H9 (cell line): ENCODE data around the gene RBM42. TPM values are rescaled to one million over a fixed set of nuclear protein-coding genes. Genes with fewer than 3 reads are reported as not detected.

Source experiments
- DNase-seq: peaks from one replicate; pipeline ENCODE4 v3.0.0-alpha.2; 2017
- H2AFZ ChIP-seq: one replicate; pipeline ENCODE4 v1.6.1; 2013; ENCODE audit warnings: mild to moderate bottlenecking, low read length, control low read depth, moderate library complexity
- H2AK5ac ChIP-seq: 2 replicates; pipeline ENCODE4 v1.6.1; 2013; ENCODE audit warnings: low read length, control low read depth, mixed read lengths; ENCODE audit not compliant: insufficient read length
- H2BK120ac ChIP-seq: one replicate; pipeline ENCODE4 v1.6.1; 2013; ENCODE audit warnings: low read depth, mild to moderate bottlenecking, low read length, control low read depth, inconsistent platforms; ENCODE audit not compliant: poor library complexity, severe bottlenecking
- H2BK12ac ChIP-seq: 2 replicates; pipeline ENCODE4 v1.6.1; 2013; ENCODE audit warnings: low read length, control low read depth, mixed read lengths, low read depth; ENCODE audit not compliant: insufficient read length
- H2BK15ac ChIP-seq: 2 replicates; pipeline ENCODE4 v1.6.1; 2013; ENCODE audit warnings: low read depth, low read length, control low read depth
- H2BK20ac ChIP-seq: one replicate; pipeline ENCODE4 v1.6.1; 2013; ENCODE audit warnings: low read depth, mild to moderate bottlenecking, low read length, control low read depth, inconsistent platforms; ENCODE audit not compliant: poor library complexity, severe bottlenecking
- H2BK5ac ChIP-seq: 2 replicates; pipeline ENCODE4 v1.6.1; 2013; ENCODE audit warnings: low read length, control low read depth, mixed read lengths; ENCODE audit not compliant: insufficient read length
- H3K14ac ChIP-seq: 2 replicates; pipeline ENCODE4 v1.6.1; 2013; ENCODE audit warnings: low read length, control low read depth; ENCODE audit not compliant: insufficient read depth
- H3K18ac ChIP-seq: 2 replicates; pipeline ENCODE4 v1.6.1; 2013; ENCODE audit warnings: low read depth, mild to moderate bottlenecking, mixed read lengths, low read length, control low read depth; ENCODE audit not compliant: insufficient read length
- H3K23ac ChIP-seq: 2 replicates; pipeline ENCODE4 v1.6.1; 2013; ENCODE audit warnings: low read length, control low read depth, mixed read lengths, low read depth; ENCODE audit not compliant: insufficient read length
- H3K23me2 ChIP-seq: 2 replicates; pipeline ENCODE4 v1.6.1; 2013; ENCODE audit warnings: low read depth, mild to moderate bottlenecking, mixed read lengths, low read length, control low read depth; ENCODE audit not compliant: insufficient read length, poor library complexity, severe bottlenecking
- H3K27ac ChIP-seq: 2 replicates; pipeline ENCODE4 v1.5.1; 2013; ENCODE audit warnings: low read length, control low read depth, mixed read lengths, low read depth; ENCODE audit not compliant: insufficient read length
- H3K27me3 ChIP-seq: 2 replicates; pipeline ENCODE4 v1.6.1; 2013; ENCODE audit warnings: low read length, control low read depth, inconsistent platforms; ENCODE audit not compliant: insufficient read depth
- H3K4ac ChIP-seq: 2 replicates; pipeline ENCODE4 v1.6.1; 2013; ENCODE audit warnings: low read depth, mild to moderate bottlenecking, control low read depth, inconsistent platforms, low read length, moderate library complexity
- H3K4me1 ChIP-seq: 2 replicates; pipeline ENCODE4 v1.6.1; 2013; ENCODE audit warnings: low read length, control low read depth, inconsistent platforms; ENCODE audit not compliant: insufficient read depth
- H3K4me2 ChIP-seq: 2 replicates; pipeline ENCODE4 v1.6.1; 2013; ENCODE audit warnings: low read length, control low read depth, mixed read lengths; ENCODE audit not compliant: insufficient read length, insufficient read depth
- H3K56ac ChIP-seq: 2 replicates; pipeline ENCODE4 v1.6.1; 2013; ENCODE audit warnings: low read depth, mild to moderate bottlenecking, mixed read lengths, low read length, control low read depth; ENCODE audit not compliant: insufficient read length
- H3K79me1 ChIP-seq: 2 replicates; pipeline ENCODE4 v1.6.1; 2013; ENCODE audit warnings: low read depth, mild to moderate bottlenecking, moderate library complexity, low read length, control low read depth, inconsistent platforms; ENCODE audit not compliant: insufficient read depth, poor library complexity, severe bottlenecking
- H3K79me2 ChIP-seq: 2 replicates; pipeline ENCODE4 v1.6.1; 2013; ENCODE audit warnings: low read length, control low read depth, inconsistent platforms; ENCODE audit not compliant: insufficient read depth
- H3K9ac ChIP-seq: 2 replicates; pipeline ENCODE4 v1.6.1; 2013; ENCODE audit warnings: low read length, control low read depth, mixed read lengths; ENCODE audit not compliant: insufficient read length; ENCODE audit errors: extremely low read depth
- H3K9me3 ChIP-seq: one replicate; pipeline ENCODE4 v1.6.1; 2013; ENCODE audit warnings: low read depth, low read length, inconsistent platforms; ENCODE audit not compliant: control insufficient read depth
- H3T11ph ChIP-seq: one replicate; pipeline ENCODE4 v1.6.1; 2013; ENCODE audit warnings: mild to moderate bottlenecking, low read length, control low read depth, inconsistent platforms
- H4K20me1 ChIP-seq: one replicate; pipeline ENCODE4 v1.6.1; 2013; ENCODE audit not compliant: control insufficient read depth, insufficient read length, insufficient read depth
- H4K5ac ChIP-seq: 2 replicates; pipeline ENCODE4 v1.6.1; 2013; ENCODE audit warnings: low read depth, mild to moderate bottlenecking, mixed read lengths, low read length, control low read depth; ENCODE audit not compliant: insufficient read length
- H4K8ac ChIP-seq: replicated peaks from 2 replicates; pipeline ENCODE4 v1.6.1; 2013; ENCODE audit warnings: low read length, control low read depth, mixed read lengths, low read depth; ENCODE audit not compliant: insufficient read length
- H4K91ac ChIP-seq: 2 replicates; pipeline ENCODE4 v1.6.1; 2013; ENCODE audit warnings: low read depth, mild to moderate bottlenecking, moderate library complexity, mixed read lengths, low read length, control low read depth; ENCODE audit not compliant: insufficient read length
- H3K27ac Mint-ChIP-seq, 3 experiments: 2 replicates in 2 of 3; 3 replicates in 1 of 3; pipeline ENCODE4 v1.8.0; 2020 to 2021; ENCODE audit warnings: mixed read lengths in 3 of 3, mild to moderate bottlenecking in 1 of 3, moderate library complexity in 1 of 3
- H3K27me3 Mint-ChIP-seq: 2 replicates; pipeline ENCODE4 v1.8.0; 2021; ENCODE audit warnings: low read depth, mild to moderate bottlenecking, moderate library complexity, mixed read lengths
- H3K36me3 Mint-ChIP-seq, 3 experiments: 2 replicates in 2 of 3; 3 replicates in 1 of 3; pipeline ENCODE4 v1.8.0; 2020 to 2021; ENCODE audit warnings: low read depth in 3 of 3, mixed read lengths in 3 of 3; ENCODE audit not compliant: insufficient read depth in 1 of 3
- H3K4me1 Mint-ChIP-seq, 2 experiments: 2 replicates each; pipeline ENCODE4 v1.8.0; 2020; ENCODE audit warnings: mixed read lengths in 2 of 2
- H3K4me3 Mint-ChIP-seq, 2 experiments: 2 replicates in 1 of 2; 3 replicates in 1 of 2; pipeline ENCODE4 v1.8.0; 2020 to 2021; ENCODE audit warnings: mild to moderate bottlenecking in 2 of 2, mixed read lengths in 2 of 2, moderate library complexity in 1 of 2
- H3K9me3 Mint-ChIP-seq, 2 experiments: 2 replicates in 1 of 2; 3 replicates in 1 of 2; pipeline ENCODE4 v1.8.0; 2020; ENCODE audit warnings: mild to moderate bottlenecking in 2 of 2, mixed read lengths in 2 of 2, moderate library complexity in 1 of 2
- WGBS: extraction: QIAGEN DNeasy Blood & Tissue Kit; methylation state at CpG from one replicate; pipeline ENCODE4 v1.1.7; 2013; ENCODE audit warnings: missing lambda C conversion rate, low lambda C conversion rate, mixed read lengths; ENCODE audit not compliant: insufficient read length; ENCODE audit errors: extremely low coverage; 5-methylcytosine and 5-hydroxymethylcytosine counted together
- total RNA-seq: library from RNA; stranded (reverse); gene quantifications from 2 replicates; pipeline ENCODE4 v1.2.1, GENCODE V29; 2021
- TF ChIP-seq, protein P1 (sequence below): fragments of 200-600 bp; sonication (generic); conservative IDR thresholded peaks from 3 replicates; pipeline ENCODE4 v1.8.0; 2021; ENCODE audit warnings: antibody characterized with exemption, mild to moderate bottlenecking

Gene RBM42
- total RNA-seq, 1 experiment from 2014 or later = 83.3 TPM

DNA sequence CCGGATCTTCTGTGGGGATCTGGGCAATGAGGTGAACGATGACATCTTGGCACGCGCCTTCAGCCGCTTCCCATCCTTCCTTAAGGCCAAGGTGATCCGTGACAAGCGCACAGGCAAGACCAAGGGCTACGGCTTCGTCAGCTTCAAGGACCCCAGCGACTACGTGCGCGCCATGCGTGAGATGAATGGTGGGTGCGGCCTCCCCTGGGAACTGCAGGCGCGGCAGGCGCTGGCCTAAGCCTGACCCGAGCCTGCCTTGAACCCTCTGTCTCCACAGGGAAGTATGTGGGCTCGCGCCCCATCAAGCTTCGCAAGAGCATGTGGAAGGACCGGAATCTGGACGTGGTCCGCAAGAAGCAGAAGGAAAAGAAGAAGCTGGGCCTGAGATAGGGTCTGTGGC lies 8.3 kb downstream of the RBM42 start:
- no peaks in the 10 kb centered on the region for H3K9me3 ChIP-seq
- H4K8ac ChIP-seq = no peak overlapping the region
- peaks cover 19 to 54% (median 42%) of the 10 kb centered on the region in 3 experiments for H3K36me3 Mint-ChIP-seq
- no peak overlapping the region for H2BK120ac ChIP-seq
- H3K9ac ChIP-seq = no peak overlapping the region
- H2BK20ac ChIP-seq = no peak overlapping the region
- peaks cover 6% of the 10 kb centered on the region; the same call in 1 of the 2 replicates for H3K4me1 ChIP-seq
- H3K27ac Mint-ChIP-seq = peak overlapping the region in 1 of 3 experiments; percentile 40; a peak in 1 of 7 replicates
- H3K9me3 Mint-ChIP-seq = no peaks in the 10 kb centered on the region
- peaks cover 22% of the 10 kb centered on the region in 2 experiments for H3K4me1 Mint-ChIP-seq
- no peaks in the 10 kb centered on the region for H3K27me3 ChIP-seq
- H2BK5ac ChIP-seq = no peak overlapping the region
- no peak overlapping the region for H2BK15ac ChIP-seq
- no peak overlapping the region for H2BK12ac ChIP-seq
- no peak overlapping the region for H3T11ph ChIP-seq
- H4K20me1 ChIP-seq = no peaks in the 10 kb centered on the region
- H3K4me2 ChIP-seq = no peak overlapping the region
- H3K4me3 Mint-ChIP-seq = no peak overlapping the region
- no peaks in the 10 kb centered on the region for H3K79me1 ChIP-seq
- no peak overlapping the region for H4K5ac ChIP-seq
- no peak overlapping the region for H3K4ac ChIP-seq
- no CpG with 5 or more reads among the region's 25 CpGs for WGBS
- no peak overlapping the region for H3K27ac ChIP-seq
- no peak overlapping the region for H3K56ac ChIP-seq
- H3K23me2 ChIP-seq = no peaks in the 10 kb centered on the region
- no peaks in the 10 kb centered on the region for H3K27me3 Mint-ChIP-seq
- H3K14ac ChIP-seq = no peak overlapping the region
- TF ChIP-seq, protein P1, sequence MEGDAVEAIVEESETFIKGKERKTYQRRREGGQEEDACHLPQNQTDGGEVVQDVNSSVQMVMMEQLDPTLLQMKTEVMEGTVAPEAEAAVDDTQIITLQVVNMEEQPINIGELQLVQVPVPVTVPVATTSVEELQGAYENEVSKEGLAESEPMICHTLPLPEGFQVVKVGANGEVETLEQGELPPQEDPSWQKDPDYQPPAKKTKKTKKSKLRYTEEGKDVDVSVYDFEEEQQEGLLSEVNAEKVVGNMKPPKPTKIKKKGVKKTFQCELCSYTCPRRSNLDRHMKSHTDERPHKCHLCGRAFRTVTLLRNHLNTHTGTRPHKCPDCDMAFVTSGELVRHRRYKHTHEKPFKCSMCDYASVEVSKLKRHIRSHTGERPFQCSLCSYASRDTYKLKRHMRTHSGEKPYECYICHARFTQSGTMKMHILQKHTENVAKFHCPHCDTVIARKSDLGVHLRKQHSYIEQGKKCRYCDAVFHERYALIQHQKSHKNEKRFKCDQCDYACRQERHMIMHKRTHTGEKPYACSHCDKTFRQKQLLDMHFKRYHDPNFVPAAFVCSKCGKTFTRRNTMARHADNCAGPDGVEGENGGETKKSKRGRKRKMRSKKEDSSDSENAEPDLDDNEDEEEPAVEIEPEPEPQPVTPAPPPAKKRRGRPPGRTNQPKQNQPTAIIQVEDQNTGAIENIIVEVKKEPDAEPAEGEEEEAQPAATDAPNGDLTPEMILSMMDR = no peak
- H3K18ac ChIP-seq = no peak overlapping the region
- H2AK5ac ChIP-seq = no peak overlapping the region
- H3K23ac ChIP-seq = no peak overlapping the region
- H3K79me2 ChIP-seq = no peaks in the 10 kb centered on the region
- H2AFZ ChIP-seq = no peak overlapping the region
- no peak for DNase-seq
- no peak overlapping the region for H4K91ac ChIP-seq
